Neuronal stem cell (in vitro differentiated cells): ENCODE results near the gene DPT. TPM values are rescaled to one million over a fixed set of nuclear protein-coding genes. Genes with fewer than 3 reads are reported as not detected.

Experiments used
- DNase-seq: peaks from one replicate; pipeline ENCODE4 v3.0.0-alpha.2; 2013; ENCODE audit warnings: low spot score
- H2AFZ ChIP-seq: one replicate; pipeline ENCODE4 v1.6.1; 2013; ENCODE audit warnings: mild to moderate bottlenecking, low read length, inconsistent platforms
- H2AK5ac ChIP-seq: 2 replicates; pipeline ENCODE4 v1.6.1; 2013; ENCODE audit warnings: low read depth, mild to moderate bottlenecking, inconsistent platforms, low read length, moderate library complexity, mixed read lengths
- H2BK120ac ChIP-seq: 2 replicates; pipeline ENCODE4 v1.6.1; 2013; ENCODE audit warnings: low read depth, mild to moderate bottlenecking, inconsistent platforms, low read length, moderate library complexity, mixed read lengths
- H2BK12ac ChIP-seq: one replicate; pipeline ENCODE4 v1.6.1; 2013; ENCODE audit warnings: low read length, inconsistent platforms
- H2BK15ac ChIP-seq: 2 replicates; pipeline ENCODE4 v1.6.1; 2013; ENCODE audit warnings: mild to moderate bottlenecking, low read length, inconsistent platforms, mixed read lengths
- H2BK5ac ChIP-seq: one replicate; pipeline ENCODE4 v1.6.1; 2013; ENCODE audit warnings: inconsistent platforms, mild to moderate bottlenecking, low read length, moderate library complexity
- H3K14ac ChIP-seq: one replicate; pipeline ENCODE4 v1.6.1; 2013; ENCODE audit warnings: low read length, inconsistent platforms
- H3K18ac ChIP-seq: 2 replicates; pipeline ENCODE4 v1.6.1; 2013; ENCODE audit warnings: low read length, inconsistent platforms
- H3K23ac ChIP-seq: 2 replicates; pipeline ENCODE4 v1.6.1; 2013; ENCODE audit warnings: low read depth, mild to moderate bottlenecking, mixed read lengths, low read length, inconsistent platforms; ENCODE audit not compliant: poor library complexity
- H3K27ac ChIP-seq: replicated peaks from 3 replicates; pipeline ENCODE4 v1.5.1; 2013; ENCODE audit warnings: low read length, inconsistent platforms
- H3K27me3 ChIP-seq, 3 experiments: 2 replicates each; pipeline ENCODE4 v1.6.1; 2013; ENCODE audit warnings: low read length in 3 of 3, mild to moderate bottlenecking in 2 of 3, inconsistent platforms in 1 of 3, low read depth in 1 of 3, mixed read lengths in 1 of 3, moderate library complexity in 1 of 3; ENCODE audit not compliant: control insufficient read depth in 3 of 3, insufficient read depth in 3 of 3
- H3K36me3 ChIP-seq, 2 donors: replicated peaks in 1 of 2; 2 replicates each; pipeline ENCODE4 v1.6.1; 2013; ENCODE audit warnings: low read length in 2 of 2; ENCODE audit not compliant: control insufficient read depth in 2 of 2, insufficient read depth in 2 of 2
- H3K4ac ChIP-seq: 2 replicates; pipeline ENCODE4 v1.6.1; 2013; ENCODE audit warnings: inconsistent platforms, mild to moderate bottlenecking, low read length, moderate library complexity
- H3K4me1 ChIP-seq, 2 donors: 1 replicate in 1 of 2; 2 replicates in 1 of 2; pipeline ENCODE4 v1.6.1; 2013; ENCODE audit warnings: low read length in 2 of 2, low read depth in 1 of 2; ENCODE audit not compliant: control insufficient read depth in 2 of 2, insufficient read depth in 1 of 2
- H3K4me2 ChIP-seq: one replicate; pipeline ENCODE4 v1.6.1; 2013; ENCODE audit warnings: mild to moderate bottlenecking, low read length, inconsistent platforms; ENCODE audit not compliant: insufficient read depth, poor library complexity, severe bottlenecking
- H3K4me3 ChIP-seq, 2 donors: 2 replicates each; pipeline ENCODE4 v1.5.1; 2013; ENCODE audit warnings: low read length in 2 of 2, mild to moderate bottlenecking in 2 of 2, inconsistent platforms in 1 of 2, moderate library complexity in 1 of 2
- H3K79me1 ChIP-seq: one replicate; pipeline ENCODE4 v1.6.1; 2013; ENCODE audit warnings: low read depth, mild to moderate bottlenecking, inconsistent platforms, low read length, moderate library complexity
- H3K9ac ChIP-seq: one replicate; pipeline ENCODE4 v1.6.1; 2013; ENCODE audit warnings: mild to moderate bottlenecking, low read depth, low read length, inconsistent platforms; ENCODE audit not compliant: poor library complexity
- H3K9me3 ChIP-seq, 2 donors: replicated peaks in 1 of 2; 2 replicates each; pipeline versions ENCODE3 to v1.6.1; 2013; ENCODE audit warnings: low read length in 2 of 2, mild to moderate bottlenecking in 2 of 2, inconsistent platforms in 1 of 2, low read depth in 1 of 2, mixed read lengths in 1 of 2, moderate library complexity in 1 of 2; ENCODE audit not compliant: control insufficient read depth in 2 of 2, insufficient read depth in 1 of 2
- H4K8ac ChIP-seq: one replicate; pipeline ENCODE4 v1.6.1; 2013; ENCODE audit warnings: low read depth, mild to moderate bottlenecking, inconsistent platforms, low read length, moderate library complexity
- H4K91ac ChIP-seq: one replicate; pipeline ENCODE4 v1.6.1; 2013; ENCODE audit warnings: low read length, low read depth, mild to moderate bottlenecking, inconsistent platforms; ENCODE audit not compliant: poor library complexity
- WGBS, 2 donors: extraction: QIAGEN DNeasy Blood & Tissue Kit; methylation state at CpG; one replicate each; pipeline ENCODE4 v1.1.7; 2013; ENCODE audit warnings: missing lambda C conversion rate in 2 of 2, mixed read lengths in 1 of 2; ENCODE audit not compliant: insufficient read length in 2 of 2, insufficient replicate concordance in 1 of 2; ENCODE audit errors: extremely low coverage in 2 of 2; 5-methylcytosine and 5-hydroxymethylcytosine counted together
- polyA plus RNA-seq, 2 experiments: library from polyadenylated mRNA; stranded (reverse); fragments of 200-250 nt; gene quantifications; one replicate each; pipeline ENCODE4 v1.2.3, GENCODE V29; 2013

Gene DPT
- polyA plus RNA-seq (2013, experiment 1 of 2) = not detected
- not detected for polyA plus RNA-seq (2013, experiment 2 of 2)

DNA sequence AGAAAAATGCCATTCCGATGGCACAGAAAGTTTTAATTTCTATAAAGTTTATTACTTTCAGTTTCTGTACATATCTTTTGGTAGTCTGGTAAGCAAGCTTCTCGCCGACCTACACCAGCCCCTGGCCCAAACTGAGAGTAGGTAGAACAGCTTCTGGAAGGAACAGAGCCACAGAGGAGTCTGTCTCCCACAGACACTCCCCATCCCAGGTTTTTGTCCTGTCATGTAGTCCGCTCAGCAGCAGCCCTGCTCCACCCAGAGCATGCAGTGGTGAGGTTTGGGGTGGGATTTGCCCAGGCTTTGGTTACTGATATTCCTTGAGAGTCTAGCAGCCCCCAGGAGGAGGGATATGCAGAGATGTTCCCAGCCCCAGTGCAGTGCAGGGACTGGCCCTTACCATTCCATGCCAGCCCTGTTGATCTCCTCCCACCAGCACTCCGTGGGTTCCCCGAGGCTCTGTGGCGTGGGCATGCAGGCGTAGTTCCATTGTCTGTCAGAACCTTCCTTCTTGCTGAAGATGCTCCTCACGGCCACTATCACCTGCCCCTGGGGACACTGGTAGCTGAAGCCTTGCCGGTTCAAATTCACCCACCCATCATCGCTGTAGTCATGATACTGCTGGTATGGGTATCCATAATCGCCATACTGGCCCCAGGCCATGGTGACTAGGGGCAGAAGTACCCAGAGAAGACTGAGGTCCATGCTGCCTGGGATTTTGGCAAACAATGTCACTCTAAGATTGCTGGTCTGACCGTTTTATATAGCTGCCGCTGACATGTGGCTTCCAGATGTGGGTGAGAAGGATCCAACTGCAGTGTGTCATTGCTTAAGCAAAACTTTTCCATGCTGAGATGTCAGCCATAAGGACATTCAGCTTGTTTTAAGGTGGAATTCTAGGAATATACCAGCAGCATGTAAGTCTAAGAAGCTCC is at the start of gene DPT:
Gene DPT (minus strand): TSS at position 734 of the 932 bp plus-strand sequence. CDS start 32 bp downstream, at position 702.
- H2BK15ac ChIP-seq = no peak within 1 kb of the TSS

DNA sequence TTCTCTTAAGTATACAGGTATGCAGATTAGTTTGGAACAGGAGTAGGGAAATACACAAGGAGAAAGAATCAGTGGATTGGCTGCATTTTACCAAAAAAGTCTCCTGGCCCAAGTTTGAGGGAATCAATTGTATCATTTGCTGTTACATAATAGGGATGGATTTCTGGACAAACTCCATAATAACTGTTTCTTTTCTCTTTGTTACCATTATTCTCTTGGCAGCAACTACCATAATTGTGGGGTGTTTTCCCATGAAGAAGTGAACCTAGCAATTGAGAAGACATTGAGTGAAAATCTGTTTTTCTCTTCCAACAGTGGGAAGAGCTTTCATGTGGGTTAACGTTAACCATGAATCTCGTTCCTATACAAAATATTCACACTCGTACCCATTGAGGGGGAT is 46.4 kb upstream of the DPT start:
- Histone ChIP-seq H3K18ac (no peak overlapping the region), H3K4me1 (no peaks in the 10 kb centered on the region), H3K27ac (no peak overlapping the region), H2AK5ac (no peak overlapping the region), H3K23ac (no peak overlapping the region), H3K14ac (no peak overlapping the region), H2BK12ac (no peak overlapping the region), H3K4me3 (no peak overlapping the region), H3K79me1 (no peaks in the 10 kb centered on the region), H2BK120ac (no peak overlapping the region), H3K4ac (no peak overlapping the region), H2BK15ac (no peak overlapping the region), H3K9me3 (no peaks in the 10 kb centered on the region), H3K9ac (no peak overlapping the region), H4K91ac (no peak overlapping the region), H2BK5ac (no peak overlapping the region), H4K8ac (no peak overlapping the region), H2AFZ (no peak overlapping the region), H3K4me2 (no peak overlapping the region), H3K36me3 (no peaks in the 10 kb centered on the region), H3K27me3 (no peaks in the 10 kb centered on the region)
- no peak for DNase-seq
- no CpG with 5 or more reads among the region's 3 CpGs for WGBS, 2 donors

More for the DNA sequence above, at the start of gene DPT:
- Histone ChIP-seq H3K9me3 (peaks cover 0 to 3% of the 10 kb centered on the region in 2 donors), H2AK5ac (no peak within 1 kb of the TSS), H2AFZ (no peak within 1 kb of the TSS), H2BK12ac (no peak within 1 kb of the TSS), H3K9ac (no peak within 1 kb of the TSS), H3K4me2 (no peak within 1 kb of the TSS), H4K8ac (no peak within 1 kb of the TSS), H2BK120ac (no peak within 1 kb of the TSS), H3K36me3 (no peaks in the 10 kb centered on the region), H3K27ac (no peak within 1 kb of the TSS), H3K23ac (no peak within 1 kb of the TSS), H3K18ac (peak within 1 kb of the TSS; percentile 55), H3K79me1 (no peaks in the 10 kb centered on the region), H3K4ac (no peak within 1 kb of the TSS), H3K4me3 (no peak within 1 kb of the TSS), H3K4me1 (no peaks in the 10 kb centered on the region), H3K14ac (no peak within 1 kb of the TSS), H3K27me3 (no peaks in the 10 kb centered on the region), H4K91ac (no peak within 1 kb of the TSS), H2BK5ac (no peak within 1 kb of the TSS)
- no CpG with 5 or more reads among the region's 14 CpGs for whole genome bisulfite sequencing, 2 donors
- no peak for DNase-seq

DNA sequence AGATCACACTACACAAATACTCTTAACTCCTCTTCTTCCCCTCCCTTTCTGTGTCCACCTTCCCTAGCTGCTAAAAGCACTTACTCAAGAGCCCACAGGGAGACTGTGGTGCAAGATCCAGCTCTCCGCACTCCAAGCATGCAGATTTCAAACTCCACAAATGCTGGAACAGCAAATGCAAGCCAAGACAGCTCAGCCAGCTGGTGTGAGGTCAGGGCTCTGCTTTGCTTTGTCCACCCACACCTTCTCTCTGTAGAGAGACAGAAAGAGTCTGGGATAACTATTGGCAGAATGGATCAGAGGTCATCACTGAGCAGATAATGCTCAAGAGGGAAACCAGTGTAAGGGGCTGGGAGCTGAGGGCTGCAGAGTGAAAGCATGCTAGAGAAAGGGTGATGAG is 45.2 kb upstream of the DPT start:
- no peak overlapping the region for H4K91ac ChIP-seq
- no peak overlapping the region for H2AFZ ChIP-seq
- H2AK5ac ChIP-seq = no peak overlapping the region
- no peak overlapping the region for H3K27ac ChIP-seq
- H2BK5ac ChIP-seq = no peak overlapping the region
- no peak overlapping the region for H3K4me3 ChIP-seq
- no peak overlapping the region for H2BK15ac ChIP-seq
- H3K4me2 ChIP-seq = no peak overlapping the region
- H3K4ac ChIP-seq = no peak overlapping the region
- H3K79me1 ChIP-seq = no peaks in the 10 kb centered on the region
- DNase-seq = no peak
- WGBS, 2 donors = no CpG with 5 or more reads among the region's 1 CpG
- no peak overlapping the region for H2BK120ac ChIP-seq
- no peaks in the 10 kb centered on the region for H3K9me3 ChIP-seq
- H3K9ac ChIP-seq = no peak overlapping the region
- no peak overlapping the region for H3K23ac ChIP-seq
- H3K14ac ChIP-seq = no peak overlapping the region
- no peaks in the 10 kb centered on the region for H3K4me1 ChIP-seq
- no peak overlapping the region for H4K8ac ChIP-seq
- no peak overlapping the region for H3K18ac ChIP-seq
- H2BK12ac ChIP-seq = no peak overlapping the region
- H3K36me3 ChIP-seq = no peaks in the 10 kb centered on the region
- H3K27me3 ChIP-seq = no peaks in the 10 kb centered on the region

DNA sequence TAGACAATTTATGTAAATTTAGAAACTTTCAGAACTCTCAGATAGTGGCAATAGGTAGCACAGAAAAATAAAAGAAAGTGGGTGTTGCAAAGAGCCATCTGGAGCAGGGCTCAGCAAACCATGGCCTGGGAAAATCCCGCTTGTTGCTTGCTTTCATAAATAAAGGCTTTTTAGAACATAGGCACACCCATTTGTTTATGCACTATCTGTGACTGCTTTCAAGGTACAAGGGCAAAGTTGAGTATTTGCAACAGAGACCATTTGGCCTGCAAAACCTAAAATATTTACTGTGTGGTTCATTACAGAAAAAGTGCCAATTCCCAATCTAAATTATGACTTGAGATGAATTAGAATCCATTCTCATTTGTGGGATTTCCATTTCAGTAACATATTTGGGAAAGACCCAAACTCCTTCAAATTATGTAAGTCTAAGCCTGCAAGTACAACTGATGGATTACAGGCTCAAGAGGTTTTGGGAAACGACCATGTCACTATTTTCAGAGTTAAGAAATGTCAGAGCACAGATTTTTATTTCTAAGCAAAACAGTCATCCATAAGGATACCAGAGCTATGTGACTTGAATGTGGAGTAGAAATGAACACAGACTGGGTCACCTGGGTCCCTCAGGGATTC is 43.5 kb upstream of the DPT start:
- Histone ChIP-seq H2AK5ac (no peak overlapping the region), H3K23ac (no peak overlapping the region), H3K36me3 (no peaks in the 10 kb centered on the region), H3K4me2 (no peak overlapping the region), H3K27ac (no peak overlapping the region), H3K9me3 (no peaks in the 10 kb centered on the region), H2AFZ (no peak overlapping the region), H3K14ac (no peak overlapping the region), H3K4me3 (no peak overlapping the region), H2BK15ac (no peak overlapping the region), H3K18ac (no peak overlapping the region), H3K4me1 (no peaks in the 10 kb centered on the region), H2BK120ac (no peak overlapping the region), H4K8ac (no peak overlapping the region), H3K27me3 (no peaks in the 10 kb centered on the region), H3K4ac (no peak overlapping the region), H4K91ac (no peak overlapping the region), H2BK5ac (no peak overlapping the region), H3K79me1 (no peaks in the 10 kb centered on the region), H2BK12ac (no peak overlapping the region), H3K9ac (no peak overlapping the region)
- no CpG with 5 or more reads among the region's 2 CpGs for WGBS, 2 donors
- no peak for DNase-seq
